ENCODE data around the gene ANKRD11. TPM values are rescaled to one million over a fixed set of nuclear protein-coding genes. Genes with fewer than 3 reads are reported as not detected.

ANKRD11 gene
- total RNA-seq, 1 donor from 2014 or later: 165 TPM

GRCh38 chr16:89295071-89295900 is 195.1 kb downstream of the ANKRD11 start:
- Mint-ChIP-seq H3K27me3 (ENCODE audit: unreplicated experiment) (peaks cover 29% of the 10 kb centered on the region), H3K9me3 (ENCODE audit: unreplicated experiment) (no peaks in the 10 kb centered on the region), H3K4me3 (ENCODE audit: unreplicated experiment) (no peak overlapping the region), H3K4me1 (ENCODE audit: unreplicated experiment) (peaks cover 61% of the 10 kb centered on the region), H3K27ac (ENCODE audit: unreplicated experiment) (no peak overlapping the region), H3K36me3 (ENCODE audit: low read depth, unreplicated experiment) (peaks cover 33% of the 10 kb centered on the region)
- no peak for DNase-seq (ENCODE audit: low spot score)
- TF ChIP-seq CTCF (IDR thresholded peaks at IDR 0.05; ENCODE audit: unreplicated experiment): no peak

GRCh38 chr16:89294486-89294885 is 195.9 kb downstream of the ANKRD11 start:
- Mint-ChIP-seq H3K27ac (ENCODE audit: unreplicated experiment) (peak overlapping the region; percentile 65), H3K36me3 (ENCODE audit: low read depth, unreplicated experiment) (peaks cover 35% of the 10 kb centered on the region), H3K4me1 (ENCODE audit: unreplicated experiment) (peaks cover 65% of the 10 kb centered on the region), H3K9me3 (ENCODE audit: unreplicated experiment) (no peaks in the 10 kb centered on the region), H3K4me3 (ENCODE audit: unreplicated experiment) (no peak overlapping the region), H3K27me3 (ENCODE audit: unreplicated experiment) (peaks cover 33% of the 10 kb centered on the region)
- no peak for TF ChIP-seq CTCF (IDR thresholded peaks at IDR 0.05; ENCODE audit: unreplicated experiment)
- DNase-seq (ENCODE audit: low spot score): no peak

GRCh38 chr16:89293276-89294143 is 196.9 kb downstream of the ANKRD11 start:
- Mint-ChIP-seq H3K27ac (ENCODE audit: unreplicated experiment) (no peak overlapping the region), H3K4me1 (ENCODE audit: unreplicated experiment) (peaks cover 61% of the 10 kb centered on the region), H3K9me3 (ENCODE audit: unreplicated experiment) (no peaks in the 10 kb centered on the region), H3K27me3 (ENCODE audit: unreplicated experiment) (peaks cover 36% of the 10 kb centered on the region), H3K4me3 (ENCODE audit: unreplicated experiment) (no peak overlapping the region), H3K36me3 (ENCODE audit: low read depth, unreplicated experiment) (peaks cover 37% of the 10 kb centered on the region)
- no peak for DNase-seq (ENCODE audit: low spot score)
- no peak for TF ChIP-seq CTCF (IDR thresholded peaks at IDR 0.05; ENCODE audit: unreplicated experiment)

GRCh38 chr16:89292443-89293078 is 197.8 kb downstream of the ANKRD11 start:
- Mint-ChIP-seq H3K9me3 (ENCODE audit: unreplicated experiment) (no peaks in the 10 kb centered on the region), H3K27ac (ENCODE audit: unreplicated experiment) (peak overlapping the region; percentile 52), H3K4me3 (ENCODE audit: unreplicated experiment) (peak overlapping the region; percentile 65), H3K36me3 (ENCODE audit: low read depth, unreplicated experiment) (peaks cover 36% of the 10 kb centered on the region), H3K27me3 (ENCODE audit: unreplicated experiment) (peaks cover 35% of the 10 kb centered on the region), H3K4me1 (ENCODE audit: unreplicated experiment) (peaks cover 53% of the 10 kb centered on the region)
- DNase-seq (ENCODE audit: low spot score): no peak
- TF ChIP-seq CTCF (IDR thresholded peaks at IDR 0.05; ENCODE audit: unreplicated experiment): no peak
